Gastrocnemius medialis (tissue), 4 donors: ENCODE data around the gene ZNF837. TPM values are rescaled to one million over a fixed set of nuclear protein-coding genes. Genes with fewer than 3 reads are reported as not detected.
"Not testable (repeated sequence)": the region's sequence is repeated elsewhere in the genome, so short reads cannot be mapped to it uniquely, and the experiment has no call there.

Source experiments
- ATAC-seq, 2 donors: fragments of 150-250 bp; one replicate each; pipeline ENCODE4 v1.9.1; 2016
- DNase-seq, 2 donors: peaks; one replicate each; pipeline ENCODE4 v3.0.0-alpha.2; 2019
- H3K27ac ChIP-seq, 4 donors: fragments of 200-600 bp; sonication (generic); 1 replicate in 1 of 4; 2 replicates in 3 of 4; pipeline ENCODE4 v1.5.1; 2016 to 2018; ENCODE audit warnings: mild to moderate bottlenecking in 2 of 4, moderate library complexity in 1 of 4
- H3K27me3 ChIP-seq, 3 donors: fragments of 200-600 bp; sonication (generic) in 2 of 3; 1 replicate in 1 of 3; 2 replicates in 2 of 3; pipeline versions ENCODE4 v1.5.1 to v1.6.0; 2016 to 2019; ENCODE audit warnings: mild to moderate bottlenecking in 1 of 3, moderate library complexity in 1 of 3
- H3K36me3 ChIP-seq, 2 donors: fragments of 200-600 bp; sonication (generic) in 1 of 2; one replicate each; pipeline ENCODE4 v1.5.1; 2017 to 2018
- H3K4me1 ChIP-seq, 2 donors: fragments of 200-600 bp; sonication (generic) in 1 of 2; one replicate each; pipeline ENCODE4 v1.5.1; 2016 to 2017; ENCODE audit warnings: mild to moderate bottlenecking in 2 of 2
- H3K4me3 ChIP-seq, 4 donors: fragments of 200-600 bp; sonication (generic) in 3 of 4; 1 replicate in 1 of 4; 2 replicates in 3 of 4; pipeline ENCODE4 v1.5.1; 2016 to 2019; ENCODE audit warnings: mild to moderate bottlenecking in 2 of 4
- H3K9me3 ChIP-seq, 3 donors: fragments of 200-600 bp; sonication (generic) in 2 of 3; 1 replicate in 1 of 3; 2 replicates in 2 of 3; pipeline ENCODE4 v1.5.1; 2016 to 2019
- CTCF ChIP-seq, 5 experiments: fragments of 450-650 bp in 3 of 5; fragments of 200-600 bp in 2 of 5; sonication (generic) in 2 of 5; IDR thresholded peaks in 4 of 5; conservative IDR thresholded peaks in 1 of 5; 1 replicate in 4 of 5; 2 replicates in 1 of 5; pipeline ENCODE4 v1.5.1; 2016 to 2019; ENCODE audit warnings: antibody characterized with exemption in 5 of 5, mild to moderate bottlenecking in 3 of 5, moderate library complexity in 3 of 5
- POLR2A ChIP-seq, 2 donors: fragments of 450-650 bp; IDR thresholded peaks; one replicate each; pipeline ENCODE4 v1.6.1; 2017; ENCODE audit warnings: antibody characterized with exemption in 2 of 2, mild to moderate bottlenecking in 2 of 2, moderate library complexity in 2 of 2
- in situ Hi-C, 4 donors: fragments of 200-750 bp; cut with MboI; loops; one replicate each; pipeline versions ENCODE4 v1.15.0 to v1.8.0; 2017; ENCODE audit warnings: low sequenced_read_pairs in 4 of 4
- intact Hi-C: fragments of 100-400 bp; cut with DNase I; formaldehyde crosslinking; loops from one replicate; pipeline ENCODE4 v1.15.1; 2023; ENCODE audit warnings: low total_unique reads
- total RNA-seq, 4 donors: library from RNA; depleted of rRNA; stranded (reverse); fragments of >200 nt; gene quantifications; one replicate each; pipeline versions ENCODE4 v1.1.0 to v1.2.3, GENCODE V29; 2016

The ZNF837 gene
- total RNA-seq, 4 donors from 2014 or later: 0.11 to 0.36 TPM; not detected in 2

GRCh38 chr19:58382997-58383603 is 2.3 kb upstream of the ZNF837 start:
- Histone ChIP-seq H3K4me1 (peaks cover 40 to 48% of the 10 kb centered on the region in 2 donors), H3K36me3 (peaks cover 0 to 2% of the 10 kb centered on the region in 2 donors), H3K9me3 (no peaks in the 10 kb centered on the region), H3K4me3 (no peak overlapping the region), H3K27ac (no peak overlapping the region), H3K27me3 (no peaks in the 10 kb centered on the region)
- in situ Hi-C loops (no loop called here), intact Hi-C loops (loop anchor here (5.0 kb wide), 1 partner anchor 201 kb away; the partner anchor contains the start of gene ZNF274)
- no peak for DNase-seq
- ATAC-seq: no peak
- no peak for TF ChIP-seq POLR2A (IDR thresholded peaks at IDR 0.05)
- no peak for TF ChIP-seq CTCF (IDR thresholded peaks at IDR 0.05 in 4 of 5, conservative IDR thresholded peaks at IDR 0.05 in 1 of 5)

- TF ChIP-seq CTCF (IDR thresholded peaks at IDR 0.05 in 4 of 5, conservative IDR thresholded peaks at IDR 0.05 in 1 of 5) (no peak), POLR2A (IDR thresholded peaks at IDR 0.05) (no peak)
- ATAC-seq (no peak), DNase-seq (no peak)
- in situ Hi-C loops: no loop called here
- intact Hi-C loops: loop anchor here (1.0 to 5.0 kb wide), 3 partner anchors 19 to 199 kb away; partner anchors contain the start of genes ZNF274 and ZNF497
- Histone ChIP-seq H3K9me3 (no peaks in the 10 kb centered on the region), H3K4me1 (peaks cover 34 to 40% of the 10 kb centered on the region in 2 donors), H3K36me3 (no peaks in the 10 kb centered on the region), H3K27ac (peak overlapping the region; percentile 78 to 99 (median 94)), H3K4me3 (peak overlapping the region; percentile 70 to 95 (median 81)), H3K27me3 (no peaks in the 10 kb centered on the region)
Measured at GRCh38 chr19:58381460-58382212, 806 bp upstream of the ZNF837 start.

GRCh38 chr19:58380037-58380661 is 681 bp downstream of the ZNF837 start:
- intact Hi-C loops: loop anchor here (1.0 to 5.0 kb wide), 4 partner anchors 53 to 198 kb away; partner anchors contain the start of genes ERVK3-1, ZBTB45 and ZNF274

GRCh38 chr19:58379246-58379645 is 1.6 kb downstream of the ZNF837 start:
- Histone ChIP-seq H3K36me3 (no peaks in the 10 kb centered on the region), H3K9me3 (no peaks in the 10 kb centered on the region), H3K27me3 (no peaks in the 10 kb centered on the region), H3K27ac (no peak overlapping the region), H3K4me1 (peaks cover 20 to 23% of the 10 kb centered on the region in 2 donors), H3K4me3 (no peak overlapping the region)
- ATAC-seq: no peak
- in situ Hi-C loops: no loop called here
- no peak for DNase-seq
- intact Hi-C loops: no loop called here
- TF ChIP-seq CTCF (IDR thresholded peaks at IDR 0.05 in 4 of 5, conservative IDR thresholded peaks at IDR 0.05 in 1 of 5) (no peak), POLR2A (IDR thresholded peaks at IDR 0.05) (no peak)

More at GRCh38 chr19:58380037-58380661, 681 bp downstream of the ZNF837 start:
- ATAC-seq: peak in 1 of 2 donors; percentile 4
- Histone ChIP-seq H3K36me3 (no peaks in the 10 kb centered on the region), H3K27ac (peak overlapping the region; percentile 78 to 99 (median 94)), H3K4me1 (peaks cover 23 to 28% of the 10 kb centered on the region in 2 donors), H3K9me3 (no peaks in the 10 kb centered on the region), H3K4me3 (peak overlapping the region; percentile 70 to 95 (median 81)), H3K27me3 (no peaks in the 10 kb centered on the region)
- no peak for DNase-seq
- in situ Hi-C loops: no loop called here
- TF ChIP-seq POLR2A (IDR thresholded peaks at IDR 0.05) (no peak), CTCF (IDR thresholded peaks at IDR 0.05 in 4 of 5, conservative IDR thresholded peaks at IDR 0.05 in 1 of 5) (no peak)

GRCh38 chr19:58376724-58377123 is 4.1 kb downstream of the ZNF837 start:
- ATAC-seq, DNase-seq, H3K4me3 ChIP-seq, intact Hi-C loops, in situ Hi-C loops, H3K36me3 ChIP-seq, H3K27ac ChIP-seq, H3K27me3 ChIP-seq, H3K9me3 ChIP-seq: not testable (repeated sequence)
- H3K4me1 ChIP-seq: peaks cover 15 to 18% of the 10 kb centered on the region in 2 donors
